HG03025 (cell line): ENCODE results near the gene ATXN7L3.
"Not testable (repeated sequence)": the region's sequence is repeated elsewhere in the genome, so short reads cannot be mapped to it uniquely, and the experiment has no call there.

Experiments used
- ATAC-seq: cut with Tn5 transposase; IDR thresholded peaks from one replicate; pipeline ENCODE4 v1.9.1; 2021; ENCODE audit warnings: mild to moderate bottlenecking, moderate library complexity; ENCODE audit not compliant: unreplicated experiment, low FRiP score

Gene ATXN7L3

DNA sequence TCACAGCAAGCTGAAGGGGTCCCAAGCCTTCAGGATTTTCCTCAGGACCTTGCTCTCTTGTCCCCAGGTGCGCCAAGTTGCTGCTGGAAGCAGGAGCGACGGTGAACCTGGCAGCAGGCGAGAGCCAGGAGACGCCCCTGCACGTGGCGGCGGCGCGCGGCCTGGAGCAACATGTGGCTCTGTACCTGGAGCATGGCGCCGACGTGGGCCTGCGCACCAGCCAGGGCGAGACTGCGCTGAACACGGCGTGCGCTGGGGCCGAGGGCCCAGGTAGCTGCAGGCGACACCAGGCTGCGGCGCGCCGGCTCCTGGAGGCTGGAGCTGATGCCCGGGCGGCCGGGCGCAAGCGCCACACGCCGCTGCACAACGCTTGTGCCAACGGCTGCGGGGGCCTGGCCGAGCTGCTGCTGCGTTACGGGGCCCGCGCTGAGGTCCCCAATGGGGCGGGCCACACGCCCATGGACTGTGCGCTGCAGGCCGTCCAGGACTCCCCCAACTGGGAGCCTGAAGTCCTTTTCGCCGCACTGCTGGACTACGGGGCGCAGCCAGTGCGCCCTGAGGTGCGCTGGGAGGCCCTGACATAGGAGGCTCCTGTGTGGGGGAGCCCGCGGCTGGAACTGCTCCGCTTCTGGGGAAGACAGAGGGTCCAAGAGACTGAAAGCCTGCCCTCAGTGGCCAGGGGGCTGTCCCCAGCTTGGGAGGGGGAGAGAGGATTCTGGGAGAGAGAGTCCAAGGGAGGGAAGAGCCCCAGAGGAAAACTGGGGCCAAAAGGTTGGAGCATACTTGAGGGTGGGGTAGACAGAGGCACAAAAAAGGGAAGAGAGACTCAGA, 22.8 kb downstream of the ATXN7L3 start:
- ATAC-seq = no peak

DNA sequence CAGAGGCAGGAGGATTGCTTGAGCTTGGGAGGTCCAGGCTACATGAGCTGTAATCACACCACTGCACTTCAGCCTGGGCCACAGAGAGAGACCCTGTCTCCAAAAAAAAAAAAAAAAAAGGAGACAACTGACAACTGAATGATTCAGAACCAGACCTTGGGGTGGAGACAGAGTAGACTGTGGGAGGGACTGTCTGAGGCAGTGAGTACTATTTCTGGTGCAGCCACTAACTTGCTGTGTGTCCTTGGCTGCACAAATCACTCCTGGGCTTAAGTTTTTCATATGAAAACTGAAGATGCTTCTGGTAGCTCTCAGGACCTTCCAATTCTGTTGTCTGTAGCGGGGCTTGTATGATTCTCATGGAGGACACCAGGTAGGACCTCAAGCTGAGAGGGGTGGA, 23.4 kb downstream of the ATXN7L3 start:
- no peak for ATAC-seq

DNA sequence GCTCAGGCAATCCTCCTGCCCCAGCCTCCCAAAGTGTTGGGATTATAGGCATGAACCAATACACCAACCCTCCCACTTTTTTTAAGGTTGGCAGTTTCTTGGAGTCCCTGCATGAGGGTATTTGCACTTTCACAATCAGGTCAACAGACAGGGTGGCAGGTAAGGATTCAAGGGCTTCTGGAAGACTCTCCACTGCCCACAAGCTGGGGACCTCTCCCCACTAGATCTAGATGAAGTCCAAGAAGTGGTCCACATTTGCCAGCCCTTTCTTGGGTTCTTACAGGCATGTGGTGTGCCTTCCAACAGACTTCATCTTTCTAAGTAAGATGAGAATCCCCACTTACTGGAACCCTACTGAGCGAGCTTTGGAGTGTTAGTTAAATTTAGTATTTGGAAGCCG, 25.3 kb downstream of the ATXN7L3 start:
- no peak for ATAC-seq

DNA sequence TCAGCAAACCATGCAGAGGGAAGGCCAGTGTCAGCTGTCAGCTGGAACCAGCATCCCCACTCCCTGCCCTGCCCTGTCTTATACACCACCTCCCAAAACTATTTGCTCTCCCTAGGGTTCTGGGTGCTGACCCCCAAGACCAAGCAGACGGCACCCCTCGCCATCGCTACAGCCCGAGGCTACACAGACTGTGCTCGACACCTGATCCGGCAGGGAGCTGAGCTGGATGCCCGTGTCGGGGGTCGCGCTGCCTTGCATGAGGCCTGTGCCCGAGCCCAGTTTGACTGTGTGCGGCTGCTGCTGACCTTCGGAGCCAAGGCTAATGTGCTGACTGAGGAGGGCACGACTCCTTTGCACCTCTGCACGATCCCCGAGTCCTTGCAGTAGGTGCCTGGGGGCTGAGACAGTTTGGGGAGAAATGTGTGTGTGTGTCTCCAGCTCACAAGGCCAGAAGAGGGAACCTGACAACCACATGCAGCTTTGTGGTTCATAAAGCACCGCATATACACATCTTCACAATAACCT, 27.7 kb downstream of the ATXN7L3 start:
- no peak for ATAC-seq

DNA sequence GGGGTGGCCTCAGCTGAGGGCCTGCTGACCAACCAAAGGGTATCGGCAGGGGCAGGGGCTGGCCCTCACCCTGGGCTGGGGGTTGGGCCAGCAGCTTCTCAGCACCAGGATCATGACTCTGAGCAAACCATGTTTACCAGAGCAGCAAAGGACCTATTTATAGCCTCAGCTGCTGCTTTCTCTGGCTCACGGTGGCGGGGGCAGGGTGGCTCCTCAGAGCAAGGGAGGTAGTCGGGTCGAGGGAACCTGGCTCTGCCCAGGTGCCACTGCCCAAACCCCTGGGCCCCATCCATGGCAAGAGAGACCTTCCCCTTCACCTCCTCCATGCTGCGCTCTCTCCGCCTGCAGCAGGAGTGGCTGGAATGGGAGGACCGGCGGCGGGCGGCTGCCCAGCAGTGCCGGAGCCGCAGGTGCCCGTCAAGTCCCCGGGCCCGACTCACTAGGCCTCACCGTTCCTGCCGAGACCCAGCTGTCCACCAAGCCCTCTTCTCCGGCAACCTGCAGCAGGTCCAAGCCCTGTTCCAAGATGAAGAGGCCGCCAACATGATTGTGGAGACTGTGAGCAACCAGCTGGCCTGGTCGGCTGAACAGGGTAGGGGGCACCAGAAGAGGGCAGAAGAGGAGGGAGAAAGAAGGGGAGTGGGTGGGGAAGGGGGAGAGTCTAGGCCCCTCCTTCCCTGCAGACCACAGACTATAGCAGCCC, 29.0 kb downstream of the ATXN7L3 start, which contains the start of gene ASB16:
Gene ASB16, plus strand, starts transcription at position 206 of the 703 bp plus-strand sequence. Its CDS starts 86 bp downstream, at position 292.
- no peak for ATAC-seq

DNA sequence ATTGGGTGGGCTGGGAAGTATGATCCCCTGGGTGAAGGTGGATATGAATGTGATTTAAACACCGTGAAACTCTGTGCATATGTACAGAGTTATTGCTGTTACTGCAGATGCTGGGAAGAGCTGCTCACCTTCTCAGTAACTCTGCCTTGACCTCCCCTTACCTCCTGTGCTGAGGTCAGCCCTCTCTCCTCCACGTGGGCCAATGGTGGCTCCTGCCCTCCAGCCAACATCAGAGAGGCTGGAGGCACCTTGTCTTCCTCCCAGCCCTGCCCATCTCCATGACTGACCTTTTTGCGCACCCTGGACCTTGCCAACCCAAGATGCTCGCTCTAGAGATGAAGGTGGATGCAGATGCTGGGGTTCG, 29.6 kb downstream of the ATXN7L3 start:
- ATAC-seq = no peak

DNA sequence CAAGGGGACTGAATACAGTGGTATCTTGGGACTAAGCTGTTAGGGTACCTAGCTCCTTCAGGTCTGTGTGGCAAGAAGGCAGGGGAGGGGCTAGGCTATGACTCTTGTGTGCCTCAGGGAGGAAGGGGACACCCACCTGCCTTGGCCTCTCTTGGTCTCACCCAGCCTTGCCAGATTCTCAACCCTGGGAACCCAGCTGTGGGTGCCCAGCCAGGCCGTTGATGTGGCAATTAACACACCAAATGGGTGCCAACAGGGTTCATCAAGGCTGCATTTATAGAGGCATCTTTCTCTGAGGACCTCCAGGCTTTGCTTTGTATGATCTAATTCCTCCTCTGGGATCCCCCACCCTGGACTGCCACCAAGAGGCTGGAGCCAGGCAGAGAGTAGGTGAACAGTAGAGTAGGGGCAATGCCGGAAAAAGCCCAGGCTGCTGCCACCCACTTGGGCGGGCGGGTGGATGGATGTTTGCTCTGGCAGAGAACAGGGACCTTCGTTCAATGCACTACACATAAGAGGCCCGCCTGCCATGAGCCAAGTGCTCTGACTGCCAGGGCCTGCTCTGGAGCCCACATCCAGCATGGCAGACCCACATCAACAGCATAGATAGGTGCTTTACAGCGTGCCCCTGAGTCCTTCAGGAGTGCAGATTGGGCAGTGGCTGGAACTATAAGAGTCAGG, 32.4 kb downstream of the ATXN7L3 start:
- ATAC-seq = no peak

DNA sequence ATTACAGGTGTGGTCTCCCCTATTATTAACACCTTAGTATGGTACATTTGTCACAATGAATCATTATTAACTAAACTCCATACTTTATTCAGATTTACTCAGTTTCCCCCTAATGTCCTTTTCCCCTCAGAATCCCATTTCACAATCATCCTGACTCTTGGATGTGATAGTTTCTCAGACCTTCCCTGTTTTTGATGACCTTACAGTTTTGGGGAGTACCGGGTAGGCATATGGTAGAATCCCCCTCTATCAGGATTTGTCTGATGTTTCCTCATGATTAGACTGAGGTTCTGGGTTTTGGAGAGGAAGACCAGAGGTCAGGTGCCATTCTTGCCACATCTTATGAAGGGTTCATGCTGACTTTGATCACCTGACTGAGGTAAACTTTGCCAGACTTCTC, 35.2 kb downstream of the ATXN7L3 start:
- no peak for ATAC-seq

DNA sequence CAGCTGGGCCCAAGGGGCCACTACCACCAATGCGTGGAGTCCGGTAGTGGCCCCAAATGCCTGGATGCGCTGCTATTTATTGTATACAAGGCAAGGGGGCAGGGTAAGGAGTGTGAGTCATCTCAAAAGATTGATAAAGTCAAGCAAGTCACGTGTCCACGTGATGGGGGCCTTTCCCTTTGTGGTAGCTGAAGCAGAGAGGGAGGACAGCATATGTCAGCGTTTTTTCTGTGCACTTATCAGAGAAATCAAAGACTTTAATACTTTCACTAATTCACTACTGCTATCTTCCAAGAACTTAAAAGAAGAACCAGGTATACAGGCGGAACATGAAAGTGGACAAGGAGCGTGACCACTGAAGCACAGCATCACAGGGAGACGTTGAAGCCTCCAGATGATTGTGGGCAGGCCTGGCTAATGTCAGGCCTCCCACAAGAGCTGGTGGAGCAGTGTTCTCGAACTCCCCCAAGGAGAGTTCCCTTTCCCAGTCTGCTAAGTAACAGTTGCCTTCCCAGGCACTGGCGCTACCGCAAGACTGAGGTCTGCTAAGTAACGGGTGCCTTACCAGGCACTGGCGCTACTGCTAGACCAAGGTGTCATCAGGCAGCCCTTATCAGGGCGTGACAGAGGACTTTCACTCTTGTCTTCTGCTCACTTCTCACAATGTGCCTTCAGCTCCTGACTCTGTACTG, 40.0 kb downstream of the ATXN7L3 start:
- no peak for ATAC-seq

DNA sequence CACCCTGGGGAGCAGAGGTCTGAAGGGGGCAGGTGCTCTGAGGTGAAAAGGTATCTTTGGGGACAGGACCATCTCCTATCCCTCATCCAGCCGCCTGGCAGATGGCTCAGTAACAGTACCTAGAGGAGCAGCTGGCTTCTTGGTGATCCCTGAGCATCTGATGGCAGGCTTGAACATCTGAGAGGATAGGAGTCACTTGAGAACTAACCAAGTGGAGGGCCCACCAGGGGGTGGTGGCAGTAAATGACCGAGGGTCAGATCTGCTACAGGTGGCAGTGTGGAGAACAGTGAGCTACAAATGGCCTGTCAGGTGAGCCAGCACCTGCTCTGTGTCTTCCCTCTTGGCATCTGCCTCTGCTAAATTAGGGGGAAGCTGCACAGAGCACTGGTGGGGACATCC, 44.2 kb downstream of the ATXN7L3 start:
- no peak for ATAC-seq

DNA sequence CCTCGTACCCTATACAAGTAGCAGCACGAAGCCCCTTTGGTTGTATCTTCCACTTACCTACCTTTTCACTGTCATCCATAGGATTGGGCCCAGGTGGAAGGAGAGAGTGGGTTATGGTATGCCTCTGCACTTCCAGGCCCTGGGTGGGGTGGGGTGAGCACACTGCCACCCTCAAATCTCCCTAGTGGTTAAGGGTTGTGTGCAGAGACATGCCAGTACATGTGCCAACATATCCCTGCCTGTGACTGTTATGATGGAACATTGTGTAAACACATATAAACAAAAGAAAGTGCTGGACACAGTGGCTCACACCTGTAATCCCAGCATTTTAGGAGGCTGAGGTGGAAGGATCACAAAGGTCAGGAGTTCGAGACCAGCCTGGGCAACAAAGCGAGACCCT, 46.8 kb downstream of the ATXN7L3 start:
- ATAC-seq = no peak

DNA sequence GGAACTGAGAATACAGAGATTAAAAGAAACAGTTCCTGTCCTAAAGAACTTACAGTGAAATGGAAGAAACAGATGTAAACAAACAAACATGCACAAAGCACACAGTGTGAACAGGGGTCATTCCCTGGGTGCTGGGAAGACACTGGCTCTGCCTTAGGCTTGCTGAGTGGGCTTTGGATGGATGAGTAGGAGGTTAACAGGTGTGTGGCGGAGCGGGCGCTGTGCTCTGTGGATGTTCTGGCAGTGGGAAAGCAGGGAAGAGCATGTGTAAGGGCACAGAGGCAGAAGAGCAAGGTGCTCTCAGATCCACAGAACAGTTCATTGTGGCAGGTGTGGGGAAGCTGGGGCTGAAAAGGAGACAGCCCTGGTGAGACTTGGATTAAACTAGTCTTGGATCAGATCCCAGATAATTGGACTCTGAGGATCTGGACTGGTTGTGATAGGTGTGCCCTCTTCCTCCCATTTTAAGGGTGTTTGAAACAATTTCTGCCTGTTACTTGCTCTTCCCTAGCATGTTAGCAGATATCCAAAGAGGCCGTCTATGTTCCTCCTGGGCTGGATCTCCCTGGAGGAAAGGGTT, 49.8 kb downstream of the ATXN7L3 start:
- no peak for ATAC-seq

DNA sequence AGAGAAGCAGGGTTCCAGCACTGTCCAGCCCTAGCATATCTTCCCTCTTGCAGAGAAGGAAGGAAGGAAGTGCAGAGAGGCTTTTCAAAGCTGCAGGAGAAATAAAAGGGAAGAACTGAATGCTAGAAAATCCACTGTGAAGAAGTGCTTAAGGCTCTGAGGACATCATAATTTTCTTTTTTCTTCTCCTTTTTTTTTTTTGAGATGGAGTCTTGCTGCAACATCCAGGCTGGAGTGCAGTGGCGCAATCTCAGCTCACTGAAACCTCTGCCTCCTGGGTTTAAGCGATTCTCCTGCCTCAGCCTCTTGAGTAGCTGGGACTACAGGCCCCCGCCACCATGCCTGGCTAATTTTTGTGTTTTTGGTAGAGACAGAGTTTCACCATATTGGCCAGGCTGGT, 50.6 kb downstream of the ATXN7L3 start:
- ATAC-seq = not testable (repeated sequence)

DNA sequence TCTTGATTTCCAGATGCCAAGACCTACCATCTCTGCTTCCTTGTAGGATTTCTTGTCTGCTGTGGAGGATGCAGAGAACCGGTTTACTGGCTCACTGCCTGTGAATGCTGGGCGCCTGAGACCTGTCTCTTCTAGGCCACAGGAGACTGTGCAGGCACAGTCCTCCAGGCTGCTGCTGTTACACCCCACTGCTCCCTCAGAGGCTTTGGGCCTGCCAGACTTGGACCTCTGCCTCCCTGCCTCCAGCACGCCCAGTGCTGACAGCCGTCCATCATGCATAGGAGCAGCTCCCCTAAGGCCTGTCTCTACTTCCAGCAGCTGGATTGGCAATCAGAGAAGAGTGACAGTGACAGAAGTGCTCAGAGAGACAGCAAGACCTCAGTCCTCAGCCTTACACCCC, 51.9 kb downstream of the ATXN7L3 start:
- ATAC-seq = no peak

DNA sequence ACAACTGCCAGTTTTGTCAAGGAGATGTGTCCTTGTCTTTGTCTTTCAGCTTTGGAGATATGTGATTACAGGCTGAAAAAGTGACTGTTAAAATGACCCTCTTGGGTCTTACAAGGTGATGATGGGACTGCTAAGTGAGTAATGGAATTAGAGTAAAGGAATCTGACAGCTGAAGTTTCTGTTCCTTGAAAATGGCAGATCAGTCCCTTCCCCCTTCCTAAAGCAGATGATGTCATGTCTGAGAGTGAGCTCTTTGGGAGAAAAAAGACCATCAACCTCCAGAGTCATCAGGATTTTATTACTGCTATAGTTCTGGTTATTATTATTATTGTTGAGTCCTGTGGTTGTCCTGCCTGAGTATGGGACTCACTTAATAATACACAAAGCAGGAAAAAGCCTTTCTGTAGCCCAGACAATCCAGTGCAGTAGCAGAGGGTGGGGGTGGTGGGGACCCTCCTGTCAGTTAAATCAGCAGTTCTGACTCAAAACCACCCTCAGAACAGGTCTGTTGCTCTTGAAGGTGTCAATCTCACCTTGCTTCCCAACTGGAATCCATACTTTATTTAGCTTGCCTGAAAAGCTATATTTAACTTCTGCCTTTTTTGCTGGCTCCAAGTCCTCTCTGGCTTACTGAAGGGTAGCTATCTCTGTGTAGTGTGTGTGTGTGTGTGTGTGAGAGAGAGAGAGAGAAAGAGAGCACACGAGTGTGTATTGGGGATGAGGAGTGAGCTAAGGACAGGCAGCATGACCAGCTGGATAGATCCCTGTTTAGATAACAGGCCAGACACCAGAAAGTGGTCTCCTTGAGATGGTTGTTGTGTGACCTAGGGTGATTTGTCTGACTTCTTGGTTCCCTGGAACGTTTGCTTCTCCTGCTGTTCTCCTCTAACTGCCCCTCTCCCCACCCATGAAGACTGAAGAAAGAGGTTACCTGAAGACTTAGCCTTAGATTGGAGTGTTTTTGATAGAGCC, 53.0 kb downstream of the ATXN7L3 start:
- no peak for ATAC-seq

DNA sequence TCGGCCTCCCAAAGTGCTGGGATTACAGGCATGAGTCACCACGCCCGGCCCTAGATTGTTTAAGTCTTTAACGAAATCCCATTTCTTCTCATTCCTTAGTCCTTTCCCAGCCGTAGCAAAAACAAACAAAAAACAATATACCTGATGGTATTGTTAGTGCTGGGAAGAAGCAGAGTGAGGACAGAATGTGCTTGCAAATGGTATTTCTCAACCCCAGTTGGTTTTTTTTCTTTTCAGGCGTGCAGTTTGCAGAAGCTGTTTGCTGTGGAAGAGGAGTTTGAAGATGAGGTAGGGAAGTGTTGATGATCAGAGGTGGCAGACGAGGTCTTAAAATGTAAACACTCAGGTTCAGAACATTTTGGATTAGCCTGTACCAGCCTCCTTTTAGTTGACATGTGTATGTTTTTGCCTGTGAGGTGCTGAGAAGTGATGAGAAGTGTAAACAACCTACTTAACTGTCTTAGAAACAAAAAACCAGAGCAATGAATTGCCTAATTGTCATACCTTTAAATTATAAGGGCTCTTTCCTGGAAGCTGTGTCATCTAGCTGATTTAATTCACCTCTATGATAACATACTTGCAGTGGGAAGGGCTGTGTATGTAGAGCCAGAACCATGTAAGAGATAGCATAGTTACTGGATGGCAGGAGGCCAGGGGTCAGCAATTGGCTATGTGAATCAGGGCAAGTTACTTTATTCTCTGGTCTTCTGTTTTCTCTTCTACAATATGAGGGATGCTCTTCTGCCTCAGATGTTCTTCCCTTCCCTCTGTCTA, 54.5 kb downstream of the ATXN7L3 start:
- no peak for ATAC-seq

DNA sequence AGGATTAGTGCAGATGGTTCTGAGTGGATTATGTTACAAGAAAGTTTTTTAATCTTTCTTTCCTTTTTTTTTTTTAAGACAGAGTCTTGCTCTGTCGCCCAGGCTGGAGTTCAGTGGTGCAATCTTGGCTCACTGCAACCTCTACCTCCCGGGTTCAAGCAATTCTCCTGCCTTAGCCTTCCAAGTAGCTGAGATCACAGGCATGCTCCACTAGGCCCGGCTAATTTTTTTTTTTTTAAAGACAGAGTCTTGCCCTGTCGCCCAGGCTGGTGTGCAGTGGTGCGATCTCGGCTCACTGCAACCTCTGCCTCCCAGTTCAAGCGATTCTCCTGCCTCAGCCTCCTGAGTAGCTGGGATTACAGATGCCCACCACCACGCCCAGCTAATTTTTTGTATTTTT, 55.8 kb downstream of the ATXN7L3 start:
- ATAC-seq = not testable (repeated sequence)
